Renal pelvis (tissue), 4 donors: ENCODE data around the gene LRP5. TPM values are rescaled to one million over a fixed set of nuclear protein-coding genes. Genes with fewer than 3 reads are reported as not detected.
A peak's percentile ranks its signal among the peaks of the same experiment; 100 is the strongest.
"Not testable (repeated sequence)": the region's sequence is repeated elsewhere in the genome, so short reads cannot be mapped to it uniquely, and the experiment has no call there.

Experiments used
- DNase-seq: peaks from one replicate; pipeline ENCODE4 v3.0.0-alpha.2; 2013
- polyA plus RNA-seq, 3 donors: library from polyadenylated mRNA; unstranded; fragments of 120-200 nt; gene quantifications; one replicate each; pipeline ENCODE4 v1.2.1, GENCODE V29; 2013; ENCODE audit not compliant: insufficient read length in 3 of 3

LRP5 gene
- polyA plus RNA-seq, 3 donors: 55.3 to 58.8 (median 57.5) TPM

DNA sequence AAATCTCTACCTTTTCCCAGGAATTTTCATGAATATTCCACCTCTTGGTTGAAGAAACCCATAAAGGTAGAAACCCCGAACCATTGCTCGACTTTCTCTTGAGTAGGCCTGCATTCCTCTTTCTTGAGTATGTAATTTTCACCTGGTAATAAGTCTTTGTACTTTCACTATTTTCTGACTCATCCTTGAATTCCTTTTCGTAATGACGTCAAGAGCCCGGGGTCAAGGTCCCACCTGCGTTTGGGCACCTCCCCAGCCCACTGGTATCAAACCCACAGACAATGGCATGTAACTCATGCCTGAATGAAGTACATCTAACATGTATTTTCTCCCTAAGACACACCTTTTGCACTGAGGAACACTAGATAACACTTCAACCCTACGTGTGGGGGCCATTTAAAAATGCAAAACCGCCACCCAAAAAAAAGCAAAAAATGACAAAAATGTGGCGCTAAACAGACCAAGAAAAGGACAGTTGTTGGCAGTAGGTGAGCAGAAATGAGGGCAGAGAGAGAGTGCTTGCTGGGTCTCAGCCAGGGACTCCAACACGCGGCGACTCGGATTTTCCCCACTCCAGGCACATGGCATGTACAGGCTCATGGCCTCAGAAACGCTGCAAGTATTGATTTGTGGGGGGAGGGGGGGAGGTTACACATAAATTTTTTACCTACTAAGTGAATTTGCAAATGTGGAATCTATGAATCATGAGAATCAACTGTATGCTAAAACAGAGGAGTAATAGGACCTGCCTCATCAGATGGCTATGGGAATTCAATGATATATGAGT lies 36.5 kb upstream of the LRP5 start:
- no peak for DNase-seq

DNA sequence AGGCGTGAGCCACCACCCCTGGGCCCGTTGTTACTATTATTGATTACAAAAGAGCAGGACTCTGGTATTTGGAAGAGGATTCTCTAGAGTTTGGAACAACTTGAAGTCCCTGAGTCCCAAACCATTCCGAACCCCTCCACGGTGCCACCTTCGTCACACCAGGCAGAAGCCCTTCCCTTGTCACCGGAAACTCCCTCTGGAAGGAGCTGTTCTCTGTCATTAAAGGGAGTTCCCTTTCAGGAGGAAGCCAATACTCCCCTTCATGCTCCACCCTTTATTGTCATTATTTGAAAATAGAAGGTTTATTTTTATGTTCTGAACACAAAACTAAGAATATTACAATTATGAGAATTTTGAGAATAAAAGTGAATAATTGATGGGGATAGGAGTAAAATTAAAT lies 35.5 kb upstream of the LRP5 start:
- DNase-seq: no peak

DNA sequence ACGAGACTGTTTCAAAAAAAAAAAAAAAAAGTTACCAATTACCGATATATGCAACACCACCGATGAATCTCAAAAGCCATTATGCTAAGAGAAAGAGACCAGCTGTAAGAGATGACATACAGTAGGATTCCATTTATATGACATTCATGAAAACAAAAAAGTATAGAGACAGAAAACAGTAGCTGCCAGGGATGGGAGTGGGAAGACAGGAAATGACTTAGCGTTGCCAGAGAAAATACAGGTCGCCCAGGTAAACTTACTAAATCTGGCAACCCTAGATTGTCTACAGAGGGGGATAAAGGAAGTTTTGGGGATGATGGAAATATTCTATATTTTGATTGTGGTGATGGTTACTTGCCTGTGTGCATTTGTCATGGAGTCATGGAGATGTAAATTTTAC lies 32.7 kb upstream of the LRP5 start:
- no peak for DNase-seq

DNA sequence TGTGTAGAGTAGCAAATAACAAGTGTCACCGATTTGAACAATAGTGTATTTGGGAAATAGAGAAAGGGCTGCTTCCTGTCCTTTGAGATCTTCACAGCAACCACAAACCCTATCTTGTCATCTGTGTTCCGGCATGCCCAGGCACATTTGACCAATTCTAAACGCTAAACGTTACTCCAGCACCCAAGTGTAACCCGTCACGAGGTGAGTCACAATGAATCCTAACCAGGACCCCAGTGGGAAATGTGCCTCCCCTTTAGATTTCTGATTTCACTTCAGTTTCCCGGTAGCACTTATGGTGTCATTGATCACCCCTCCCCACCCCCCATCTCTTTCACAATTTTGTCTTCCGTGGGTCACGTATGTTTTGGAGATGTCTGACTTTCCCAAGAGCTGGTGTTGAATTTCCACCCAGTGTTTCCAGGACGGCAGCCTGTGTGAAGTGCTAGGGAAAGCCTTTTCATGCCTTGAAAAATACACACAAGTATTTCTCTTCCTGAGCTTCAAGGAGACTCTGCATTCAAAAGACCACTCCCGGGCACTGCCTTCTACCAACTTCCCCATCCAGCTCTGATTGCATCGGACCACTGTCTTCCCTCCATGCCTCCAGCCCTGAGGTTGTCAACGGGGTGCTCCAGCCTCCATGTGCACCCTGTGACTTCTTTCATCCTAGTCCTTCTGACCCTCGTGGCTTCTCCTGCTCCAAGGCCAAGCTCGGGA lies 30.1 kb upstream of the LRP5 start:
- DNase-seq: no peak

DNA sequence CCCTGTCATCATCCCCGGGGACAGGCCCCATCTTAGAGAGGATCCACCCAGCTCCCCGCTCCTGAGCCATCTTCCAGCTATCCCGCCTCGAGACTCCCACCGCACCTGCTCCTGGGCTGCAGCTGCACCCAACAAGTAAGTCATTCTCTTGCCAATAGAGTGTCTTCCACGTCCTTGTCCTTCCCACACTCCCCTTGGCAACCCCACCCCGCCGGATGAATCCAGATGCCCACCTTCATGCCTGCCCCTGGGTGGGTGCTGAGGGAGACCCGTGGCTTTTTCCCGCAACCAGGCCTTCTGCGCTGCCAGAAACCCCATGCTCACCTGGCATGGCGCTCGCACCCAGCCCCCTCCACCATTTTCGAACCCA lies 29.5 kb upstream of the LRP5 start:
- DNase-seq: no peak

DNA sequence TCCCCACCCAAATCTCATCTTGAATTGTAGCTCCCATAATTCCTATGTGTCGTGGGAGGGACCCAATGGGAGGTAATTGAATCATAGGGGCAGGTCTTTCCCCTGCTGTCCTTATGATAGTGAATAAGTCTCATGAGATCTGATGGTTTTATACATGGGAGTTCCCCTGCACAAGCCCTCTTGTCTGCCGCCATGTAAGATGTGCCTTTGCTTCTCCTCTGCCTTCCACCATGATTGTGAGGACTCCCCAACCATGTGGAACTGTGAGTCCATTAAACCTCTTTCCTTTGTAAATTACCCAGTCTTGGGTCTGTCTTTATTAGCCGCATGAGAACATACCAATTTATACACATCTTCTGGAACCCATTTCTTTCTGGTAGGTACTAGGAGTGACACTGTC lies 27.8 kb upstream of the LRP5 start:
- DNase-seq: not testable (repeated sequence)

DNA sequence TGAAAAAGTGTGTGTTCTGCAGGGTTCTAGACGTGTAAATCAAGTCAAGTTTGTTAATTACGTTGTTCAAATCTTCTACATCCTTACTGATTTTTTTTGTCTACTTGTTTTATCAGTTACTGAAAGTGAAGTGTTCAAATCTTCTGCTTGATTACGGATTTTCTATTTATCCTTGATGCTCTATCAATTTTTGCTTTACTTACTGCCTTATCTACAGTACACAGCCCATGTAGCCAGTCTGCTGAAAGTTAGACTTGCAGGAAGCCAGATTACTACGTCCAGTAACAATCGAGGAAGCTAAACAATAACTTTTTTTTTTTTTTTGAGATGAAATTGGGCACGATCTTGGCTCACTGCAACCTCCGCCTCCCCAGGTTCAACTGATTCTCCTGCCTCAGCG lies 25.0 kb upstream of the LRP5 start:
- no peak for DNase-seq

DNA sequence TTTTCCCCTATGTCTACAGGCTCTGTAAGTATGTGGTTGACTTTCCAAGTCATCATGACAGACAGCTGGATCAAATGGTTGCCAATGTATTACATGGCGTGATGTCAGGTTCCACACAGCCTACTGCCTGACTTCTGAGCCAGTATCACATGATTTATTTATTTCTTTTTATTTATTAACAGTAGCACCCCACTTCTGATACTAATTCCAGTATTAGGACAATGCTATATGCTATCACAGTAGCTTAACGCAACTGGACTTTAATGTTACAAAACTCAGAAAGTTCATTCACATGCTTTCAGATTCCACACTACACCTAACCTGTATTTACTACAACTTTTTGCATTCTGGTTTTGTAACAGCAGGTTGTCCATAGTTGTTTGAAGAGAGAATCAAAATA lies 22.9 kb upstream of the LRP5 start:
- no peak for DNase-seq

DNA sequence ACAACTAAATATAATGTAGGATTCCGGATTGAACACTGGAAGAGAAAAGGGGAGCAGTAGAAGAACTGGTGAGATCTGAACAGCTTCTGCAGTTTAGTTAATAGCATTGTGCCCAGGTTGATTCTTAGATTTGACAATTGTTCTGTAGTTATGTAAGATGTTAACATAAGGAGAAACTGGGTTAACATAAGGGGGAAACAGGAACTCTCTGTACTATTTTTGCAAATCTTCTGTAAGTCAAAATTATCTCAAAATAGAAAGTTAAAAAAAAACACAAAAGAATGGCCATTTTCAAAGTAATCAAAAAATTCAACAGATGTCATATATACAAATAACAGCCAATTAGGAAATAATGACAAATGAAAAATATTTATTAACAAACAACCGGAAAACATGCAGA lies 18.7 kb upstream of the LRP5 start:
- no peak for DNase-seq

DNA sequence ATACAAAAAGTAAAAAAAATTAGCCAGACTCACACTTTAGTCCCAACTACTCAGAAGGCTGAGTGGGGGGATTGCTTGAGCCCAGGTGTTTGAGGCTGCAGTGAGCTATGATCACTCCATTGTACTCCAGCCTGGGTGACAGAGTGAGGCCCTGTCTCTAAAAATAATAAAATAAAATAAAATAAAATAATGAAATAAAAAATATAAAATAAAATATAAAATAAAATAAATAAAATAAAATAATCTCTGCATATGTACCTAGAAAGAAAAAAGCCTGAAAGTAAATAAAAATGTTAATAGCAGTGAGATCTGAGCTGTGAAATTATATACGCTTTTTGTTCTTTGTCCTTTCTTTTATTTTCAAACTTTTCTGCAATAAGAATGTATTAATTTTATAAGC lies 17.1 kb upstream of the LRP5 start:
- DNase-seq: no peak

DNA sequence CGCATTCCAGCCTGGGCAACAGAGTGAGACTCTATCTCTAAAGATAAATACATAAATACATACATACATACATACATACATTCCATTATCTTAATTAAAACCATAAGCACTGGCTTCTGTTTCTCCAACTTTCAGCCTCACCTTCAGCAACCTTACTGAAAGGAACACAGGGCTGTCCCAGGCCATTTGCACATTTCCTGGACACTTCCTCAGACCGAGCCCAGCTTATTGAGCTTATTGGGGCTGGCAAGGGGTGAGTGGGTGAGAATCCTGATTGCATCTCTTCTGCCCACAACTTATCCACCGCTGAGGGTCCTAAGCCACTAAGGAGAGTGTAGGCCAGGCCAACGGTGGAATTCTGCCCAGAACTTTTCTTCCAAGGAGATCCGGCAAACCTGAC lies 16.5 kb upstream of the LRP5 start:
- DNase-seq: no peak

DNA sequence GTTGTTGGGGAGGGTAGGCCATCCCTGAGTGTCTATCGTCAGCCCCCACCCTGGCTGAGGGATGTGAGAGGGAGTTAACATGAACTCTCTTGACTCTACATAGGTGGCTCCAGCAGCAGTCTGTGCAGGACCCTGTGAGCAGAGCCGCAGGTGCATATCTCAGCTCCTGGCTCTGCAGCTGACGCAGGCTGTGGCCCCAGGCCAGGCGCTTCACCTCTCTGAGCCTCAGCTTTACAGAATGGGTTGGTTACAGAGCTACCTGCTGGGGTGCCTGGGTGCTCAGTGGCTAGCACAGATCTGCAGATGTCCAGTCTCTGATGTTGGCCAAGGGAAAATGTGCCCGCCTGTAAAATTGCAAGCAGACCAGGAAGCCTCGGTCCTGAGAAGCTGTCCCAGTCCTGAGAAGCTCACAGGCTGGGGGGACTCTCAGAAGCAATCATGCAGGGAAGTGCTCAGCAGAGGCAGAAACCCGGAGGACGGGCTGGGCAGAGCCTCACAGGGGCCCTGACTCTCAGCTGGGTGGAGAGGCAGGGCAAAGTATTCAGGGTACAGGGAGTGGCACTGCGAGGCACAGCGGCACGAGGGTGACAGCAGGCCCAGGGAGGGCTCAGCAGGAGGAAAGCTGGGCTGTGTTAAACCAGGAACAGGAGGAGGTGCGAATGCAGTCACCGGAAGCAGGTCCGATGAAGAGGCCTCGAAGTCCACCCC lies 15.9 kb upstream of the LRP5 start:
- no peak for DNase-seq

DNA sequence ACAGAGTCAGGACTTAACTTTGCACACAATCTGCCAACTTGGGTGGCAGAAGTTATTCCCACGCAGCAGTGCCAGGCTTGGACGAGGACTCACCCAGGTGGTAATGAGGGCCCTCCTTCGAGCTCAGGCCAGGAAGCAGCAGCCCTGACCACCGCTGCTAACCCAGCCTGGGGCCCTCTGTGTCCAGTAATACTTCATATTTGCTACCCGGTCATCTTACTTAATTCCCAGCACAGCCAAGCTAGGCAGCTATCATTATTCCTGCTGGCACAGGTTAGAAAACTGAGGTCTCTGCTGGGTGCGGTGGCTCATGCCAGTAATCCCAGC lies 15.4 kb upstream of the LRP5 start:
- DNase-seq: no peak

DNA sequence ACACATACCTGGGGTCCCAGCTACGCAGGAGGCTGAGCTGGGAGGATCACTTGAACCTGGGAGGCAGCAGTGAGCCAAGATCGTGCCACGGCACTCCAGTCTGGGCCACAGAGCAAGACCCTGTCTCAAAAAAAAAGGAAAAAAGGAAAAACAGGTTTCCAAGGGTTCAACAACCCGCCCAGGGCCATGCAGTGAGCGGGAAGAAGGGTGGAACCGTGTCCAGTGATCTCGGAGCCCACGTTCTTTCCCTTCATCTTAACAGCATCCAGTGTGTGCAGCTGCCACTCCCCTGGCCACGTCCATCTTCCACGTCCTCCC lies 14.9 kb upstream of the LRP5 start:
- no peak for DNase-seq

DNA sequence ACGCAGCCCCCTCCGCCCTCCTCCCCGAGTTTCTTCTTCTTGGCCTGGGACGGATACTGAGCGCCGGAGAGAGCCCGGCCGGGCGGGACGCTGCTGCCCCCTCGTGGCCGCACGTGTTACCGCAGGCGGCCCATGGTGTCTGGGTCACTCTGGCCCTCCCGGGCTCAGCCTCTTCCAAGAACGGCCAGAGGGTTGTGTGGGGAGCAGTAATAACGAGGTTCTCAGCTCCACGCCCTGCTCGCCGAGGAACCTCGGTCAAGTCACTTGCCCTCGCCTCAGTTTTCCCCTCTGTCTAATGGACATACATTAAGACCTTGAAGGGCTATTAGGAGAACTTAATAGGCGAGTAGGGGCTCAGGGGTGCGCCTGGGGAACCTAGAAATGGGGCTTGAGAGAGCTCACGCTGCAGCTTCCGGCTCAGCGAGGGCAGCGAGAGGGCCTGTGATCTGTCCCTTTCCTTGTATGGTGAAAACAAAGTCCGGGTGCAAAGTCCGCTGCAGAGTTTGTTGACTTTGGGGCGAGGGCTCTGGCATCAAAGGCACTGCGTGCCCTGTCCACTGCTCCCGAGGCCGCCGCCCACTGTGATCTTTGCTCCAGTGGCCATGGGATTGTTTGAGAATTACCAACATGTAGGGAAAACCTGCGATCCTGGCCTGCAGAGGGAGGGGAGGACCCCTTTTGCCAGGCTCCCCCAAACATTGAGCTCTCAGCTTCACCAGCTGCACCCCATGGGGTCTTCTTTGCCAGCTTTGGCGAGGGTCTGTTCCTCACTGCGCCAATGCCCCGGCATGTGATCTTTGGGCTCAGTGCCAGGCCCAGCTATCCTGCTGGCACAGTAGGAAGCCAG lies 14.4 kb upstream of the LRP5 start:
- DNase-seq: peak; percentile 60

DNA sequence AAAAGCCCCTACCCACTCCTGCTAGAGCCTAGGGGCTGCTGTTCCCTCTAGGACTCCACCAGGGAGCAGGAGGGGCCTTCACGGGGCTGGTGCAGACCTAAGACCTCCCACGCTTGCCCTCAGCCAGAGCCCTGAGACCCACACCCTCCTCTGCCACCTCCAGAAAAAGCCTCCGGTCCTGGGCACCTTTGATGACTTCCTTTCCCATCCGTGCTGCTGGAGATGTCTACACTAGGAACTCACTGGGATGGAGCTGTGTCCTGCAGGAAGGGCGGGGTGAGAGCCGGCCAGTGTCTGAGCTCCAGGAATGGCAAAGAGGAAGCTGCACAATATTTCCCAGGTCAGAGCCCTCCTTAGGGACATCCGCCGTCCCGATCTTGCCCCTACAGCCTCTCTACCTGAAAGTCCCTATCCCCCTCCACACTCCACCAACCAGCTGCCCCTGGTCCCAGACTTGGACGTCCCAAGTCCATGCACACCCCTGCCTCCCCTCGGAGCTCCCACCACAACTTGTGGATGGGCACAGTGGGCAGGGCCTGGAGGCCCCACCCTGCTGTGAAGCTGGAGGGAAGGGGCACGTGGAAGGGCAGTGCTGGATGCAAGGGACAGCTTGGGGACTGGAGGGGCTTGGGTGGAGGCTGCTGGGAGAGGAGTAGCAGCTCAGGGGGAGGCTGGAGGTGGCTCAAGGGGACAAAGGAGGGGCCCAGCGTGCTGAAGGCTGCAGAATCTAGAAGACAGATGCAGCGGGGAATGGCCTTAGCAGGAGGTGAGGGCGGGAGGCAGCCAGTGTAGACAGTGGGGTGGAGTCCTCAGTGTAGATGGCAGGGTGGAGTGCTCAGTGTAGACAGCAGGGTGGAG lies 13.5 kb upstream of the LRP5 start:
- DNase-seq: no peak

DNA sequence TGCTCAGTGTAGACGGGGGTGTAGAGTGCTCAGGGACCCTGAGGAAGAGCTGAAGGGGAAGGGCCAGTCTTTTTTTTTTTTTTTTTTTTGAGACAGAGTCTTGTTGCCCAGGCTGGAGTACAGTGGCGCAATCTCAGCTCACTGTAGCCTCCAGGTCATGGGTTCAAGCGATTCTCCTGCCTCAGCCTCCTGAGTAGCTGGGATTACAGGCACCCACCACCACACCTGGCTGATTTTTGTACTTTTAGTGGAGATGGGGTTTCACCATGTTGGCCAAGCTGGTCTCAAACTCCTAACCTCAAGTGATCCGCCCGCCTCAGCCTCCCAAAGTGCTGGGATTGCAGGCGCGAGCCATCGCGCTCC lies 12.9 kb upstream of the LRP5 start:
- not testable (repeated sequence) for DNase-seq

DNA sequence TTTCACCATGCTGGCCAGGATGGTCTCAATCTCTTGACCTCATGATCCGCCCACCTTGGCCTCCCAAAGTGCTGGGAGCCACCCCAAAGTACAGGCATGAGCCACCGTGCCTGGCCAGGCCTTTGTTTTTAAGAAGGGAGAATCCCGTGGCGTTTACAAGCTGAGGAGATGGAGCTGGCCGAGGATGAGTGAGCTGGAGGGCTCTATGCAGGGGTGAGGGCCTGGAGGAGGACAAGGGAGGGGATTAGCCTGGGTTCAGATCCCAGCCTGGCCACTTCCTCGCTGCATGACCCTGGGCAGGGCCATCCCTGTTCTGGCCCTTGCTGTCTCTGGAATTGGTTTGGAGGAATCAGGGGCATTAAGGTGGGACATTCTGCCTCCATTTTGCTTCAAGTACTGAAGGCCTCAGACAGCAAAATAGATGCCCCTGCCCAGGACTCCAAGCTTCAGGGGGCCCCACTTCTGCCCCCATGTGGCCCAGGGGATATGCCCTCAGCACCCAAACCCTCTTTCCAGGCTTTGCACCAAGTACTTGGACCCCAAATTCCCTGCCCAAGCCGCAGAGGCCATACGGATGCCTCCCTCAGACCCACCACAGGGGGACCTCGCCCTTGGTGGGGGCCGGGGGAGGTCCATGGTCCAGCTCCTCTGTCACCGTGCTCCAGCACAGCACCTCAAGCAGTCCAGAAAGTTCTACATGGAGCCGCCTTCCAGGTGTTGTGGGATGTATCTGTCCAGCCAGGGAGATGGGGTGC lies 12.1 kb upstream of the LRP5 start:
- no peak for DNase-seq

DNA sequence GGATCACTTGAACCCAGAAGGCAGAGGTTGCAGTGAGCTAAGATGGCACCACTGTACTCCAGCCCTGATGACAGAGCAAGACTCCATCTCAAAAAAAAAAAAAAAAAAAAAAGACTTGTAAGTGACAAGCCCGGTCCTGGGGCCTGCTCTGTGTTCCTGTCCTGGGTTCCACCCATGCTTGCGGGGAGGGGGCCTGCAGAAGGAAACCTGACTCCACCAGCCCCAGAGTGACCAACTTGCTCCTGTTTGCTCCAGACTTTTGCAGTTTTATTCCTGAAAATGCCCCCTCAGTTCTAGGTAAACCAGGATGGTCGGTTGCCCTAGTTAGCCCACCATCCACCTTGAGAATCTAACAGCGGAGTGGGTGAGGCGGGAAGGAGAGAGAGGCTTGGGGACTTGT lies 10.1 kb upstream of the LRP5 start:
- no peak for DNase-seq

DNA sequence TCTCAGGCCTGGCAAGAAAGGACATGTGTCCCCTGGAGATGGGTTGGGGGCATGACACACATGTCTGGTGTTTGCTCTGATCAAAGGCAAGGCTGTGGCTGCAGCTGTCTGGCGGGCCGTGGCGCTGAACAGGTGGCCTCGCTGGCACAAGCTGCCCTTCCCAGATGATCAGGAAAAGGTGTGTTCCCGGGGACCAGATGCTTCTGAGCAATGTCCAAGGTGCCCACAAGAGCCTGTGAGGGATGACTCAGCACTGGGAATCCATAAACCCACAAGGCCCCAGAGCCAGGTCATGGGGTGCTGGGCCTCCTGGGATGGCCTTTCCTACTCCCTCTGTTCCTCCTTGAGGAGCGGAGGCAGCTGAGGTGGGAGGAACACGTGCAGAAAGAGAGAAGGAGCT lies 9.7 kb upstream of the LRP5 start:
- DNase-seq: no peak

DNA sequence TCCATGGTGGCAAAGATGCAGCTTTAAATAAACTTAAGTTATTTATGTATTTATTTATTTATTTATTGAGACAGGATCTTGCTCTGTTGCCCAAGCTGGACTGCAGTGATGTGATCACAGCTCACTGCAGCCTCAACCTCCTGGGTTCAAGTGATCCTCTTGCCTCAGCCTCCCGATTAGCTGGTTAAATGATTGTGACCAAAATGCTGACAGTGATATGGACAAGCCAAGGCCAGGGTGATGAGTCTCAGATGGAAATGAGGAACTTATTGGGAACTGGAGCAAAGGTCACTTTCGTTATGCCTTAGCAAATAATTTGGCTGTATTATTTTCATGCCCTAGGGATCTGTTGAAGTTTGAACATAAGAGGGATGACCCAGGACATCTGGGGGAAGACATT lies 9.3 kb upstream of the LRP5 start:
- no peak for DNase-seq
